Measurements from ENCODE around the gene COL4A3.

The COL4A3 gene

GRCh38 chr2:227163998-227164762 lies at the start of gene COL4A3, which contains the start of gene COL4A4:
Gene COL4A3, plus strand, starts transcription at chr2:227164624. Its CDS starts 103 bp downstream, at chr2:227164727.
Gene COL4A4, minus strand, starts transcription at chr2:227164205. Its CDS starts 16,722 bp downstream, at chr2:227147483.
- H3K36me3 ChIP-seq (ENCODE audit: insufficient read depth, low read length) = no peaks in the 10 kb centered on the region
- no peak within 1 kb of the TSS for H3K4me3 ChIP-seq (ENCODE audit: low read depth in 1 of 2, low read length in 2 of 2)
- H3K27ac ChIP-seq (ENCODE audit: low read length) = no peak within 1 kb of the TSS
- ATAC-seq (ENCODE audit: insufficient read depth, low read depth) (no peak), DNase-seq (no peak)
- no peak for TF ChIP-seq CTCF (IDR thresholded peaks at IDR 0.05; ENCODE audit: borderline replicate concordance, extremely low read depth, low read length, poor library complexity, severe bottlenecking)
- no peak for TF ChIP-seq EZH2 (IDR thresholded peaks at IDR 0.05; ENCODE audit: borderline replicate concordance, low read depth, low read length, severe bottlenecking)
- H4K20me1 ChIP-seq (ENCODE audit: insufficient read depth, low read length) = no peaks in the 10 kb centered on the region
- H2AFZ ChIP-seq (ENCODE audit: low read depth, low read length) = no peak within 1 kb of the TSS
- H3K9ac ChIP-seq (ENCODE audit: low read depth, low read length) = no peak within 1 kb of the TSS
- no peaks in the 10 kb centered on the region for H3K4me1 ChIP-seq (ENCODE audit: insufficient read depth, low read length)
- no peak within 1 kb of the TSS for H3K4me2 ChIP-seq (ENCODE audit: insufficient read depth, low read length)
- H3K27me3 ChIP-seq (ENCODE audit: insufficient read depth, low read length, poor library complexity) = no peaks in the 10 kb centered on the region
- H3K79me2 ChIP-seq (ENCODE audit: insufficient read depth, low read length) = no peaks in the 10 kb centered on the region
- no peaks in the 10 kb centered on the region for H3K9me3 ChIP-seq (ENCODE audit: insufficient read depth, low read length, severe bottlenecking)

- no peak for DNase-seq
Measured at GRCh38 chr2:227115761-227116160, 48.7 kb upstream of the COL4A3 start.

GRCh38 chr2:227117027-227117426 lies 47.4 kb upstream of the COL4A3 start:
- H3K9me3 ChIP-seq (ENCODE audit: insufficient read depth, low read length, severe bottlenecking) = no peaks in the 10 kb centered on the region
- DNase-seq (no peak), ATAC-seq (ENCODE audit: insufficient read depth, low read depth) (no peak)
- no peaks in the 10 kb centered on the region for H3K36me3 ChIP-seq (ENCODE audit: insufficient read depth, low read length)
- H2AFZ ChIP-seq (ENCODE audit: low read depth, low read length) = no peak overlapping the region
- no peaks in the 10 kb centered on the region for H3K79me2 ChIP-seq (ENCODE audit: insufficient read depth, low read length)
- TF ChIP-seq EZH2 (IDR thresholded peaks at IDR 0.05; ENCODE audit: borderline replicate concordance, low read depth, low read length, severe bottlenecking) (no peak), CTCF (IDR thresholded peaks at IDR 0.05; ENCODE audit: borderline replicate concordance, extremely low read depth, low read length, poor library complexity, severe bottlenecking) (no peak)
- H3K4me3 ChIP-seq (ENCODE audit: low read depth in 1 of 2, low read length in 2 of 2) = no peak overlapping the region
- H3K27ac ChIP-seq (ENCODE audit: low read length) = no peak overlapping the region
- H3K4me1 ChIP-seq (ENCODE audit: insufficient read depth, low read length) = no peaks in the 10 kb centered on the region
- H3K4me2 ChIP-seq (ENCODE audit: insufficient read depth, low read length) = no peak overlapping the region
- H4K20me1 ChIP-seq (ENCODE audit: insufficient read depth, low read length) = no peaks in the 10 kb centered on the region
- peaks cover 33% of the 10 kb centered on the region for H3K27me3 ChIP-seq (ENCODE audit: insufficient read depth, low read length, poor library complexity)
- no peak overlapping the region for H3K9ac ChIP-seq (ENCODE audit: low read depth, low read length)

More at GRCh38 chr2:227115761-227116160, 48.7 kb upstream of the COL4A3 start:
- Histone ChIP-seq H3K27ac (ENCODE audit: low read length) (no peak overlapping the region), H3K4me2 (ENCODE audit: insufficient read depth, low read length) (no peak overlapping the region), H3K79me2 (ENCODE audit: insufficient read depth, low read length) (no peaks in the 10 kb centered on the region), H3K4me1 (ENCODE audit: insufficient read depth, low read length) (no peaks in the 10 kb centered on the region), H3K9me3 (ENCODE audit: insufficient read depth, low read length, severe bottlenecking) (no peaks in the 10 kb centered on the region), H3K27me3 (ENCODE audit: insufficient read depth, low read length, poor library complexity) (peaks cover 33% of the 10 kb centered on the region), H2AFZ (ENCODE audit: low read depth, low read length) (no peak overlapping the region), H3K9ac (ENCODE audit: low read depth, low read length) (no peak overlapping the region), H3K36me3 (ENCODE audit: insufficient read depth, low read length) (no peaks in the 10 kb centered on the region), H3K4me3 (ENCODE audit: low read depth in 1 of 2, low read length in 2 of 2) (no peak overlapping the region), H4K20me1 (ENCODE audit: insufficient read depth, low read length) (no peaks in the 10 kb centered on the region)
- no peak for ATAC-seq (ENCODE audit: insufficient read depth, low read depth)
- TF ChIP-seq EZH2 (IDR thresholded peaks at IDR 0.05; ENCODE audit: borderline replicate concordance, low read depth, low read length, severe bottlenecking) = no peak
- TF ChIP-seq CTCF (IDR thresholded peaks at IDR 0.05; ENCODE audit: borderline replicate concordance, extremely low read depth, low read length, poor library complexity, severe bottlenecking) = no peak

Data from DND-41 (cell line).